Vagina (tissue), 2 donors: ENCODE data around the gene SLC25A31. TPM values are rescaled to one million over a fixed set of nuclear protein-coding genes. Genes with fewer than 3 reads are reported as not detected.

Experiments used
- DNase-seq, 2 donors: peaks; one replicate each; pipeline ENCODE4 v3.0.0-alpha.2; 2017; ENCODE audit errors: extremely low spot score in 2 of 2
- H3K27ac ChIP-seq: fragments of 200-600 bp; sonication (generic); one replicate; pipeline ENCODE4 v1.5.1; 2019
- H3K27me3 ChIP-seq: fragments of 200-600 bp; sonication (generic); one replicate; pipeline ENCODE4 v1.5.1; 2019
- H3K36me3 ChIP-seq, 2 donors: fragments of 200-600 bp; sonication (generic); one replicate each; pipeline ENCODE4 v1.5.1; 2017 to 2019
- H3K4me1 ChIP-seq: fragments of 200-600 bp; sonication (generic); one replicate; pipeline ENCODE4 v1.5.1; 2019
- H3K4me3 ChIP-seq, 2 donors: fragments of 200-600 bp; sonication (generic); 1 replicate in 1 of 2; 2 replicates in 1 of 2; pipeline ENCODE4 v1.5.1; 2016 to 2019
- H3K9me3 ChIP-seq: fragments of 200-600 bp; sonication (generic); one replicate; pipeline ENCODE4 v1.5.1; 2019
- CTCF ChIP-seq, 3 experiments: fragments of 450-650 bp in 2 of 3; fragments of 200-600 bp in 1 of 3; sonication (generic) in 1 of 3; IDR thresholded peaks; one replicate each; pipeline ENCODE4 v1.5.1; 2017 to 2019; ENCODE audit warnings: antibody characterized with exemption in 3 of 3, mild to moderate bottlenecking in 2 of 3, moderate library complexity in 2 of 3
- POLR2A ChIP-seq, 2 donors: fragments of 450-650 bp; IDR thresholded peaks; one replicate each; pipeline ENCODE4 v1.6.1; 2017; ENCODE audit warnings: antibody characterized with exemption in 2 of 2, mild to moderate bottlenecking in 2 of 2, moderate library complexity in 2 of 2
- POLR2AphosphoS5 ChIP-seq, 2 donors: sonication (generic); formaldehyde crosslinking; IDR thresholded peaks; one replicate each; pipeline ENCODE4 v1.9.0; 2017; ENCODE audit warnings: antibody characterized with exemption in 2 of 2, mild to moderate bottlenecking in 2 of 2, low read depth in 1 of 2; ENCODE audit not compliant: insufficient read depth in 1 of 2
- intact Hi-C: fragments of 100-400 bp; cut with DNase I; formaldehyde crosslinking; loops from one replicate; pipeline ENCODE4 v1.15.1; 2023
- total RNA-seq: library from RNA; depleted of rRNA; stranded (reverse); fragments of >200 nt; gene quantifications from one replicate; pipeline ENCODE4 v1.2.3, GENCODE V29; 2016

SLC25A31 gene
- total RNA-seq, 1 donor from 2014 or later, result not detected

GRCh38 chr4:127759228-127759820 is 29.1 kb downstream of the SLC25A31 start:
- intact Hi-C loops, result no loop called here
- no peak overlapping the region for H3K27ac ChIP-seq

GRCh38 chr4:127759893-127760292 is 29.7 kb downstream of the SLC25A31 start:
- no peak overlapping the region for H3K27ac ChIP-seq
- H3K36me3 ChIP-seq, result no peaks in the 10 kb centered on the region
- H3K27me3 ChIP-seq, result no peaks in the 10 kb centered on the region
- no peak overlapping the region for H3K4me3 ChIP-seq
- H3K9me3 ChIP-seq, result no peaks in the 10 kb centered on the region
- H3K4me1 ChIP-seq, result no peaks in the 10 kb centered on the region
- no peak for DNase-seq
- intact Hi-C loops, result no loop called here
- TF ChIP-seq POLR2AphosphoS5 (IDR thresholded peaks at IDR 0.05; ENCODE audit: insufficient read depth in 1 of 2, low read depth in 1 of 2) (no peak), POLR2A (IDR thresholded peaks at IDR 0.05) (no peak), CTCF (IDR thresholded peaks at IDR 0.05) (no peak)

More at GRCh38 chr4:127759228-127759820, 29.1 kb downstream of the SLC25A31 start:
- Histone ChIP-seq H3K4me3 (no peak overlapping the region), H3K27me3 (no peaks in the 10 kb centered on the region), H3K4me1 (no peaks in the 10 kb centered on the region), H3K36me3 (no peaks in the 10 kb centered on the region), H3K9me3 (no peaks in the 10 kb centered on the region)
- no peak for DNase-seq
- TF ChIP-seq POLR2AphosphoS5 (IDR thresholded peaks at IDR 0.05; ENCODE audit: insufficient read depth in 1 of 2, low read depth in 1 of 2) (no peak), POLR2A (IDR thresholded peaks at IDR 0.05) (no peak), CTCF (IDR thresholded peaks at IDR 0.05) (no peak)

- Histone ChIP-seq H3K4me3 (no peak overlapping the region), H3K36me3 (no peaks in the 10 kb centered on the region), H3K9me3 (no peaks in the 10 kb centered on the region), H3K27ac (no peak overlapping the region), H3K27me3 (no peaks in the 10 kb centered on the region), H3K4me1 (no peaks in the 10 kb centered on the region)
- TF ChIP-seq POLR2AphosphoS5 (IDR thresholded peaks at IDR 0.05; ENCODE audit: insufficient read depth in 1 of 2, low read depth in 1 of 2) (no peak), POLR2A (IDR thresholded peaks at IDR 0.05) (no peak), CTCF (IDR thresholded peaks at IDR 0.05) (no peak)
- intact Hi-C loops, result no loop called here
- no peak for DNase-seq
These were observed 41.5 kb downstream of the SLC25A31 start for GRCh38 chr4:127771535-127772275.

- Histone ChIP-seq H3K9me3 (no peaks in the 10 kb centered on the region), H3K4me3 (no peak overlapping the region), H3K4me1 (no peaks in the 10 kb centered on the region), H3K27ac (no peak overlapping the region), H3K36me3 (no peaks in the 10 kb centered on the region), H3K27me3 (no peaks in the 10 kb centered on the region)
- intact Hi-C loops, result no loop called here
- TF ChIP-seq CTCF (IDR thresholded peaks at IDR 0.05), result no peak
- no peak for TF ChIP-seq POLR2A (IDR thresholded peaks at IDR 0.05)
- no peak for TF ChIP-seq POLR2AphosphoS5 (IDR thresholded peaks at IDR 0.05; ENCODE audit: insufficient read depth in 1 of 2, low read depth in 1 of 2)
- DNase-seq, result no peak
These were observed 42.8 kb downstream of the SLC25A31 start for GRCh38 chr4:127772769-127773671.
